Ovary (tissue), 9 donors: ENCODE measurements around the gene ARHGEF12. TPM values are rescaled to one million over a fixed set of nuclear protein-coding genes. Genes with fewer than 3 reads are reported as not detected.

Source experiments
- DNase-seq, 5 donors: peaks; one replicate each; pipeline ENCODE4 v3.0.0-alpha.2; 2019 to 2020
- H3K27ac ChIP-seq, 2 donors: fragments of 200-600 bp; one replicate each; pipeline versions ENCODE4 v1.5.1 to v1.8.0; 2019 to 2022
- H3K27me3 ChIP-seq: fragments of 200-600 bp; one replicate; pipeline ENCODE4 v1.8.0; 2022
- H3K36me3 ChIP-seq: fragments of 200-600 bp; sonication (generic); one replicate; pipeline ENCODE4 v1.5.1; 2019
- H3K4me1 ChIP-seq: one replicate; pipeline ENCODE4 v1.8.1; 2013; ENCODE audit warnings: mild to moderate bottlenecking, moderate library complexity; ENCODE audit not compliant: insufficient read depth
- H3K4me3 ChIP-seq: fragments of 200-600 bp; sonication (generic); one replicate; pipeline ENCODE4 v1.5.1; 2017
- H3K9me3 ChIP-seq, 2 donors: fragments of 200-600 bp in 1 of 2; sonication (generic) in 1 of 2; one replicate each; pipeline versions ENCODE4 v1.5.1 to v1.8.1; 2013 to 2019; ENCODE audit warnings: mild to moderate bottlenecking in 1 of 2, moderate library complexity in 1 of 2
- EP300 ChIP-seq: sonication (generic); formaldehyde crosslinking; IDR thresholded peaks from one replicate; pipeline ENCODE4 v1.6.1; 2017; ENCODE audit warnings: antibody characterized with exemption
- POLR2A ChIP-seq: fragments of 450-650 bp; IDR thresholded peaks from one replicate; pipeline ENCODE4 v1.6.1; 2017; ENCODE audit warnings: antibody characterized with exemption, mild to moderate bottlenecking, moderate library complexity
- WGBS, 3 donors: extraction: QIAGEN DNeasy Blood & Tissue Kit in 1 of 3; methylation state at CpG; one replicate each; pipeline versions ENCODE4 v1.1.5 to v1.1.7; 2013 to 2017; 5-methylcytosine and 5-hydroxymethylcytosine counted together
- intact Hi-C, 4 donors: fragments of 100-400 bp; cut with DNase I; formaldehyde crosslinking; loops; one replicate each; pipeline versions ENCODE4 v1.11.0 to v1.15.1; 2022 to 2023
- polyA plus RNA-seq, 2 donors: library from polyadenylated mRNA; stranded (reverse); fragments of 200-250 nt in 1 of 2; fragments of 350-450 nt in 1 of 2; fragmentation: Illumina TruSeq in 1 of 2; extraction: RNeasy Lipid Tissue Mini Kit (QIAGEN cat#74804) in 1 of 2; gene quantifications; one replicate each; pipeline ENCODE4 v1.2.3, GENCODE V29; 2013 to 2014
- total RNA-seq, 7 donors: library from RNA; depleted of rRNA in 2 of 7; stranded (reverse); fragments of >200 nt in 2 of 7; fragmentation: NEBNext Ultra II Directional in 3 of 7; extraction: Animal tissue kit (Norgen Biotek cat#: 25700) in 3 of 7; gene quantifications; one replicate each; pipeline versions ENCODE4 v1.1.0 to v1.2.4, GENCODE V29; 2016 to 2023
- TF ChIP-seq, protein P1 (sequence below), 3 donors: fragments of 450-650 bp in 2 of 3; fragments of 200-600 bp in 1 of 3; IDR thresholded peaks; one replicate each; pipeline versions ENCODE4 v1.5.1 to v1.8.0; 2016 to 2022; ENCODE audit warnings: antibody characterized with exemption in 3 of 3, mild to moderate bottlenecking in 1 of 3
- donor health status: DM: no; HTN: no; CAD: no; lungs with moderate emphysema.
- donor health status: DM: no; HTN: no; CAD: no.
- donor health status: Bipolar disorder and iron deficiency.
- donor health status: DM: yes; HTN: yes; CAD: no.
- donor health status: DM: no; HTN: no; CAD: no.
- donor health status: DM: yes; HTN: yes; CAD: no.

ARHGEF12 gene
- total and polyA plus RNA-seq, 9 donors, result 22.1 to 92.9 (median 69.3) TPM

- DNase-seq, result no peak
- no peak overlapping the region for H3K27ac ChIP-seq
- no peaks in the 10 kb centered on the region for H3K36me3 ChIP-seq
- H3K27me3 ChIP-seq, result no peaks in the 10 kb centered on the region
- H3K9me3 ChIP-seq, result no peaks in the 10 kb centered on the region
- WGBS, 3 donors, result 73 to 76% (median 73%) methylated on average over 6 of the region's 6 CpGs
- H3K4me3 ChIP-seq, result no peak overlapping the region
- H3K4me1 ChIP-seq, result peaks cover 9% of the 10 kb centered on the region
- no peak for TF ChIP-seq EP300
- TF ChIP-seq POLR2A, result no peak
- TF ChIP-seq, protein P1, sequence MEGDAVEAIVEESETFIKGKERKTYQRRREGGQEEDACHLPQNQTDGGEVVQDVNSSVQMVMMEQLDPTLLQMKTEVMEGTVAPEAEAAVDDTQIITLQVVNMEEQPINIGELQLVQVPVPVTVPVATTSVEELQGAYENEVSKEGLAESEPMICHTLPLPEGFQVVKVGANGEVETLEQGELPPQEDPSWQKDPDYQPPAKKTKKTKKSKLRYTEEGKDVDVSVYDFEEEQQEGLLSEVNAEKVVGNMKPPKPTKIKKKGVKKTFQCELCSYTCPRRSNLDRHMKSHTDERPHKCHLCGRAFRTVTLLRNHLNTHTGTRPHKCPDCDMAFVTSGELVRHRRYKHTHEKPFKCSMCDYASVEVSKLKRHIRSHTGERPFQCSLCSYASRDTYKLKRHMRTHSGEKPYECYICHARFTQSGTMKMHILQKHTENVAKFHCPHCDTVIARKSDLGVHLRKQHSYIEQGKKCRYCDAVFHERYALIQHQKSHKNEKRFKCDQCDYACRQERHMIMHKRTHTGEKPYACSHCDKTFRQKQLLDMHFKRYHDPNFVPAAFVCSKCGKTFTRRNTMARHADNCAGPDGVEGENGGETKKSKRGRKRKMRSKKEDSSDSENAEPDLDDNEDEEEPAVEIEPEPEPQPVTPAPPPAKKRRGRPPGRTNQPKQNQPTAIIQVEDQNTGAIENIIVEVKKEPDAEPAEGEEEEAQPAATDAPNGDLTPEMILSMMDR (IDR thresholded peaks at IDR 0.05), result no peak
- intact Hi-C loops, result no loop called here
Observed at GRCh38 chr11:120352405-120352804, 16.2 kb downstream of the ARHGEF12 start.

- intact Hi-C loops, result no loop called here
- H3K4me3 ChIP-seq, result no peak overlapping the region
- H3K9me3 ChIP-seq, result no peaks in the 10 kb centered on the region
- peaks cover 9% of the 10 kb centered on the region for H3K4me1 ChIP-seq
- no peaks in the 10 kb centered on the region for H3K36me3 ChIP-seq
- H3K27me3 ChIP-seq, result no peaks in the 10 kb centered on the region
- WGBS, 3 donors, result 50 to 59% (median 53%) methylated on average over 1 of the region's 1 CpG
- TF ChIP-seq POLR2A (no peak), EP300 (no peak)
- TF ChIP-seq, protein P1 (IDR thresholded peaks at IDR 0.05), result no peak
- no peak overlapping the region for H3K27ac ChIP-seq
- DNase-seq, result no peak
Observed at GRCh38 chr11:120354068-120354467, 17.9 kb downstream of the ARHGEF12 start.

GRCh38 chr11:120354779-120355178 is 18.6 kb downstream of the ARHGEF12 start:
- Histone ChIP-seq H3K36me3 (no peaks in the 10 kb centered on the region), H3K27ac (no peak overlapping the region), H3K4me3 (no peak overlapping the region), H3K4me1 (peaks cover 9% of the 10 kb centered on the region), H3K27me3 (no peaks in the 10 kb centered on the region), H3K9me3 (no peaks in the 10 kb centered on the region)
- DNase-seq, result no peak
- intact Hi-C loops, result no loop called here
- TF ChIP-seq, protein P1 (IDR thresholded peaks at IDR 0.05), result no peak
- TF ChIP-seq POLR2A (no peak), EP300 (no peak)
- 57 to 74% (median 71%) methylated on average over 6 of the region's 6 CpGs for WGBS, 3 donors

DNA sequence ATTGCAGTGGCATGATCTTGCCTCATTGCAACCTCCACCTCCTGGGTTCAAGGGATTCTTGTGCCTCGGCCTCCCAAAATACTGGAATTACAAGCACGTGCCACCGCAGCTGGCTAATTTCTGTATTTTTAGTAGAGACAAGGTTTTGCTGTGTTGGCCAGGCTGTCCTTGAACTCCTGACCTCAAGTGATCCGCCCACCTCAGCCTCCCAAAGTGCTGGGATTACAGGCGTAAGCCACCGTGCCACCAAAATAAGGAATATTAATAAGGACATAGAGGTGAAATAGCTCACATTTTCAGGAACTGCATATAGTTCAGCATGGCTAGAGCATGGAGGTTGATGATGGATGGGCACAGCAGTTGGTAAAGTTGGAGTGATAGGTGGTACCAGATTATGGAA is 21.4 kb downstream of the ARHGEF12 start:
- Histone ChIP-seq H3K4me3 (no peak overlapping the region), H3K36me3 (no peaks in the 10 kb centered on the region), H3K27me3 (no peaks in the 10 kb centered on the region), H3K9me3 (no peaks in the 10 kb centered on the region), H3K27ac (no peak overlapping the region), H3K4me1 (peaks cover 7% of the 10 kb centered on the region)
- no peak for DNase-seq
- 85 to 90% (median 86%) methylated on average over 6 of the region's 6 CpGs for WGBS, 3 donors
- intact Hi-C loops, result no loop called here
- TF ChIP-seq POLR2A (no peak), EP300 (no peak)
- TF ChIP-seq, protein P1 (IDR thresholded peaks at IDR 0.05), result no peak

DNA sequence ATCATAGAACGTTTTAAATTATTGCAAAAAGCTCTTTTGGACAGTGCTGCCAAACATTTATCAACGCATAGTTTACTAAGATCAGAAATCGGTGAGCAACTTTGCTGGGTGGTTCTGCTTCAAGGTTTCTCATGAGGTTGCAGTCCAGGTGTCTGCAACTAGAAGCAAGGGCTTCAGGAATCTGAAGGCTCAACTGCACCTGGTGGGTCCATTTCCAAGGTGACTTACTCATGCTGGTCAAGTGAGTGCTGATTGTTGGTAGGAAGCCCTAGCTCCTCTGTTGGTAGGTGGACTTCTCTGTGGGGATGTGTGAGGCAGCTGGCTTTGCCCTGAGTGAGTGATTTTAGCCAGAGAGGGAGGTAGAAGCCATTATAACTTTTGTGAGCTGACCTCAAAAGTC is 22.5 kb downstream of the ARHGEF12 start:
- Histone ChIP-seq H3K4me1 (peaks cover 4% of the 10 kb centered on the region), H3K27me3 (no peaks in the 10 kb centered on the region), H3K27ac (no peak overlapping the region), H3K36me3 (no peaks in the 10 kb centered on the region), H3K4me3 (no peak overlapping the region), H3K9me3 (no peaks in the 10 kb centered on the region)
- intact Hi-C loops, result no loop called here
- TF ChIP-seq EP300 (no peak), POLR2A (no peak)
- TF ChIP-seq, protein P1 (IDR thresholded peaks at IDR 0.05), result no peak
- WGBS, 3 donors, result 83 to 92% (median 83%) methylated on average over 3 of the region's 3 CpGs
- no peak for DNase-seq
